DMS153 (cell line): ENCODE measurements around the gene ELF1.
A peak's percentile ranks its signal among the peaks of the same experiment; 100 is the strongest.

ENCODE experiments used
- DNase-seq: peaks from one replicate; lab custom pipeline; 2025; lab: John Stamatoyannopoulos, UW

ELF1 gene

DNA sequence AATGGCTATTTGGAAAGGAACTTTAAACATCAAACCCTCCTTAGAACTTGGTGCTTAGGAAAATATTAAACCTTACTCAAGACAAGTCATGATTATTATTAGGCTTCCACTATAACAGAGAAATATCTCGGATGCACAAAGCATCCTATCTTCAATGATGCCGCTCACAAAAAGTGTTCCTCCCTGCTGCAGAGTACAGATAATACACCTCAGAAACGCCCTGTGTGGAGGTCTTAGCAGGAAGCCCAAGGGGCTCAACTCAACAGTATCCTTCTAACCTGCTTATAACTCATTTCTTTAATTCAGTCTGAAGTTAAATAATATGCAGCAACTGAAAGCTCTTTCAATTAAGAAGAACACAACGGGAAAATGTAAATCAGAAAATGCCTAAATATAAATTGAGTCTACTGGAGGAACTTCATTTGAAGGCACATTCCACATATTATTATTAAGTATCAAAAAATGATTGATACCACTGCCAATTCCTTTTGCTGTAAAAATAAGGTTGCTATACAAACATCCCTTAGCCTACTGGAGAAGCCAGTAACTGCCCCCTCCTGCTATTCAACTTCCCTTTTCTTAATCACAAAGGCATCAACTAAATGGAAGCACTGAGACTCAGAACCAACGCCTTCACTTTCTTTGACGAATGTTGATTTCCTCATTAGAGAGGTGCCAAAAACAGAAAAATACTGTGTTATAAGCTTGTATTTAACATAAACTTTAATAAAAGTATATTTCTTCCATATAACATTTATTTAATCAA is 12.0 kb downstream of the ELF1 start:
- no peak for DNase-seq

DNA sequence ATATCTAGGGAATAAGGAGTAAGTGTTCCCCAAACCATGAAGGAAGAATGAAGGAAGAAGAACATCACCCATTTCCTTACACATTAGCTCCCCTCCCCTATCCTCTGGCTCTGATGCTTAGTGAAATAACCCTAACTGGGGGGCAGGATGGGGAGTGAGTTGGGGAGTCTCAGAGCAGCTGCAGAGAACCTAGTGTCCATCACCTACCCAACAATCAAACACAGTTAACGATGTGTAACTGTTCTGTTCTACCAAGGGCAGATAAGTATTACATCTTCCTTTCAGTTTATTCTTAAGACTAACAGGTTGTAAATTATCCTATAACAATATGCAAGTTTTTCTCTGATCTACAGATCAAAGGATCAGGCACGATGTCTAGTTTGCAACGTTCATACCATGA is 12.8 kb downstream of the ELF1 start:
- DNase-seq = no peak

DNA sequence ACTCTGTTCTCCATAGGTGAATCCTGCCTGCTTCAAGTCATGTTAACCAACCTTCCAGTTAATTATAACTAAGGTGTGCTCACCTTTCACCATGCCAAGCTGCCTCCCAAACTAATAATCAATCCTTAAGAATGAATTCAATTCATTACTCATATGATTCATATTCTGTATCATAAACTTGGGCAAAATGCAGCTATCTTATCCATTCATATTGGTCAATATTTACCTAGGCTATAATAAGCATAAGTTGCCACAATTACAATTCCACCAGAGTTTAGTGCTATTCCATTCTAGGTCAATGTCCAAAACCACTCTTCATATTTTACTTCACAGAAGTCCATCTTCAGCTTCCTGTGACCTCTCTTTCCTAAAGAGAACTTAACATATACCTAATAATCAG is 13.4 kb downstream of the ELF1 start:
- DNase-seq = no peak

DNA sequence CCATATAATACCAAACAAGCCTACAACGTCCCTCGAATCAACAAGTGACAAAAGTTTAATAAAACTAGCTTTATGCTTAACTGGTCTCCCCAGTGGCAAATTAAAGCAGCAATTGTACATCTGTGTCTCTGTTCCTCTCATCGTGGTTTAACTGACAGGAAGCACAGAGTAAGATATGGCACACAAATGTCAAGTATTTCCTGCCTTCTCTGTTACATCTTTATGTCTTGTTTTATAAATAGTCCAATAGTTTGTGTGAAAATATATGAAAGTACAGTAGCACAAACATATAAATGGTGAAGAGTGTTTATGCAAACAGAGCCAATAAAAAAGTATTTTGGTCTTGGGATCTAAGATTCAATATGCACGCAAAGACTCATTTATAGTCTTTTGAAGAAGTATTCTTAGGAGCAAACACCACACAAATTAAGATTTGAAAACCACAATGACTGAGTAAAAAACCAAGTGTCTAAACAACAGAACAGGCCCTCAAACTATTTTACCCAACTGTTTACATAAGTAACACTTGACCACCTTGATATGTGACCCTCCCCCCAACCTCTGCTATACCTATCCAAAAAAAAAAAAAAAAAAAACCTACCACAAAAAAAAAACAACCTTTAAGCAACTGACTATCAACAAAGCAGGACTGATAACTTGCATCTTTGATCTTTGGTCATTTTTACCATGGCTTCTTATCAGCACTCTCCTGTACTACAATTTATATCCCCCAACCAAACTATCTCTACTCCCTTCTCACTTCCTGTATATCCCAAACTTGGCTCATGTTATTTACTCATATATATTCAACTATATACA is 14.0 kb downstream of the ELF1 start:
- no peak for DNase-seq

DNA sequence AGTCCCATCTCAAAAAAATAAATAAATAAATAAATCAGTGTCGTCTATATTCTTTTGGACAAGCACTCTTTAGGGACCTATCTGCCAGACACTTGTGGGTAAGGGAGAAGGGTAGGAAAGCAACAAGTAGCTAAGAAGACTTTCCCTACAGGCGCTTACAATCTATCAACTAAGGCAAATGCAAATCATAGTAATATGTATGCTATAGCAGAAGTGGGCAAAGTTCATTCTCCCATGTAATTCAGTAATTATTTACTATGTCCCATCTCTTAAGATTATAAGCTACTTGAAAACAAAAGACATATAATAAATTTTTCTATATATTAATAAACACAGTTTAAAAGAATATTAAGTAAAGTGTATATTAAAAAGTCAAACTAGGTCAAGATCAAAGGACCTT is 16.5 kb downstream of the ELF1 start:
- DNase-seq = no peak

DNA sequence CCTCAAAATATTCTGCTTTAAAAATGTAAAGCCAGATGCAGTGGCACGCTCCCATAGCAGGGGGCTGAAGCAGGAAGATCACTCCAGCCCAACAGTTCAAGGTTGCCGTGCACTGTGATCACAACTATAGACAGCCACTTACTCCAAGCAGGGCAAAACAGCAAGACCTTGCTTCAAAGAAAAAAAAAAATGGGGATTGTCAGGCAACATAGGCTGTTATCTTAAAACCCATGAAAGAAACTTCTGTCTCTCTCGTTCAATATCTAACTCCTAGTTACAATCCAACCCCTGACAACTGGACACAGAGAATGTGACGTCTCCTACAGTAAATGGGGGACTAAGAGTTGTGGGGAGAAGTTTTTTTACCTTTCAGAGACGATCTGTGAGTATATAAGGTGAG is 17.4 kb downstream of the ELF1 start:
- no peak for DNase-seq

DNA sequence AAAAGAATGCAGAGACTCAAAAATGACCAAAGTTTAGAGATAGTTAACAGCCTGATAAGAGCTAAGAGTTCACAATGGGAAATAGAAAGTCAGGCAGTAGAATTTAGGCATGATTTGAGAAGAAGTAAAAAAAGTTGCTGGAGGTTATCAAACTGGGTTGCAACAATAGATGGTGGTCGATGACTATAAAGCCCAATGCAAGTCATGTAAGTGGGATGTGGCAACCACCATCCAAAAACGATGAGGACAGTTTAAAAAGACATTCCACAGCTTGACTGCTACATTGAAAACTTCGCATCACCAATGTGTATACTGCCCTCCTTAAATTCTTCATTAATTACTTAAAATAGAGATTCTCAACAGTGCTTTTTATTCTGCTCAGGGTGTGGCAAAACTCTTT is 19.7 kb downstream of the ELF1 start:
- DNase-seq = no peak

DNA sequence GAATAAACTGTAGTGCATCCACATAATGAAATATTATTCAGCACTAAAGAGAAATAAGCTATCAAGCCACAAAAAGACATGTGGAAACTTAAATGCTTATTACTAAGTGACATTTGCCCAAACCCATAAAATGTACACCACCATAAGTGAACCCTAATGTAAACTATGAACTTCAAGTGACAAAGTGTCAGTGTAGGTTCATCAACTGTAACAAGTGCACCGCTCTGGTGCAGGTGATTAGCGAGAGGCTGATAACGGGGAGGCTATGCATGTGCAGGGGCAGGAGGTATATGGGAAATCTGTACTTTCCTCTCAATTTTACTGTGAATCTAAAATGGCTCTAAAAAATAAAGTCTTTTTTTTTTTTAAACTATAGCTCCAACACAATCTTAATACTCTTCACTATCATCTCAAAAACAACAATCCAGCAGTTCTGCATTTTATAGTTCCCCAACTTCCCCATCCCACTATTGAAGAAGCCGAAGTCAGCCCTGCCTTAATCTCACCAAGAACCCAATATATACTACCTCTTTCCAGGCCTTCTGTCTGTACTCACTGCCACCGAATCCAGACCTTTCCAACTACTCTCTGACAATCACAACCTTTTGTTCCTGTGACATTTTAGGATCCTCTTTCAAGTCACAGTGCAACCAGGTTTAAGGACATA is 22.6 kb downstream of the ELF1 start:
- no peak for DNase-seq

DNA sequence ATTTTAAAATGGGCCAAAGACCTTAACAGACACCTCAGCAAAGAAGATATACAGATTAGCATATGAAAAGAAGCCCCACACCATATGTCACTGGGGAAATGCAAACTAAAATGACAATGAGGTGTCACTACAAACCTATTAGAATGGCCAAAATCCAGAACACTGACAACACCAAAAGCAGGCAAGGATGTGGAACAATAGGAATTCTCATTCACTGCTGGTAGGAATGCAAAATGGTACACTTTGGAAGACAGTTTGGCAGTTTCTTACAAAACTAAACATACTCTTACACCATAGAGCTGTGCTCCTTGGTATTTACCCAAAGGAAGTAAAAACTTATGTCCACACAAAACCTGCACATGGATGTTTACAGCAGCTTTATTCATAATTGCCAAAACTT is 23.1 kb downstream of the ELF1 start:
- no peak for DNase-seq

DNA sequence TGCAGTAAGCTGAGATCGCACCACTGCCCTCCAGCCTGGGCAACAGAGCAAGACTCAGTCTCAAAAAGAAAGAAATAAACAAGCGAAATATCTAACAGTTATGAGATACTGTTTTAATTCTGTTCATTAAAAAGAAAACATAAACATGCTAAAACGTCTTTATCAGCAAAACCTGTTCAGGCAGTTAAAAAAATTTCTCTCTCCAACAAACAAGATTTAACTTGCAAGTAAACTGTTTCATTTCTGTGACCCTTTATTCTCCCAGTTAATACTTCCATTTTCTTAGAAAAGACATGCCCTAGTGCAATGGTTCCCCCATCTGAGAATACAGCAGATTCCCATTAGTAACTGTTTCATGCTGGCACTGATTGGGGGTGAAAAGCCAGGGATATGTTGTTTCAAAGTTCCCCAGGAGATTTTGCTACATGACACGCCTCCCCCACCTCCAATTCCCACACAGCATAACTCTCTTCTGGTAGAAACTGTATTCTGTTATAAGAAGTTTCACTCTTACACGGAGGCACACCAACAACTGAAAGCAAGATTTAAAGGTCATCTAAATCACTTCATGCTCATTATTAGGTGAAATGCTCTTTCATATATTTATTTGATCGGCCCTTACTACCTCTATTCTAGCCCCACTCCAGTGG is 24.4 kb downstream of the ELF1 start:
- no peak for DNase-seq

DNA sequence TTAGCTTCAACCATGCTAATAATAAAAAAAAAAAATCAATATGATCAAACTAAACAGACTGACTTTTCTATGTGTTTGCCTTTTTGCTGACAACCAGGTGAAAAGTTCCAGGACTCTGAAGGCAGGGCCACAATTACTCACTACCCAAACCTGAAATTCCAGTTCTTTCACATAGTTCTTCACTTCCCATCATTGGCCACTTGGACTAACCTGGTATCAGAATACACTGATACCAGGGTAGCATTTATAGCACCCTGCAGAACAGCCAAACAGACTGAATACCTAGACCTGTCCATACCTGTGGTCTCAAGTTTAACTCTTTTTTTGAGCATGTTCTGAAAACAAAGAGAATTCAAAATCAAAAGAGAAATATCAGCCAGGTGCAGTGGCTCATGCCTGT is 25.1 kb downstream of the ELF1 start:
- peak; percentile 90 for DNase-seq

DNA sequence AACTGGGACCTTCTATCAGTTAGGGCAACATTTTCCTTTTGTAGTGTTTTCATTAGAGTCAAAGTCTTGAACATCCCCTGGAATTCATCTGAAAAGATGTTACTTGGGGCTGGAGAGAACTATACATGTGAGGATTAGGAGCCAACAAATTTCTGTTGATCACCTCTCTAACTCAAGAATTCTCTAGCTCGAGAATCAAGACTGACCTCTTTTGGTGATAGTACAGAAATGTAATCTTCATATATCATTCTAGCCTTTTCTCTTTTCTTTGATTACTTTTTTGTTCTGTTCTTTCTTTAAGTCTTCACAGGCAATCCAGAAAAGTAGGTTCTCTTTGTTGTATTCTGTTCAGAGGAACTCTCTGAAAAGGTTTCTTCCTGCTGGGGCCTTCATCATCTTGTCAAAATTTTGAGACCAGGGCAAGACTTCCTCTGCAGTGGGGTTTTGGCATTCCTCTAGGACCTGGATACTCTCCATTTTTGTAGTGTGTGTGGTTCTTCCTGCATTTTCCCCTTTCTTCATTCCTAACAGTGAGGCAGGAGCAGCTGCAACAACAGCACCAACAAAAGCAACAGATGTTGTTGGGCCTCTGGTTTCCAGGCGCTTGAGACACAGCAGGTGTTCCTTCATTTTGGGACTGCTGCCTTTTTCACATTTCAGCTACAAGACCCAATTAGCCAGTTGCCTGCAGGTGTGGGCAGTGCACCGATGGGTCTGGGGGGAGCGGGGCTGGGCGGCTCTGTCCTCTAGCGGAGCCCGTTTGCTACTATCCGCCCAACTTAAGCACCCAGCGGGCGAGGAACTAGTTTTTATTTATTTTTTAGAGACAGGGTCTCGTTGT is 26.2 kb downstream of the ELF1 start:
- peak; percentile 79 for DNase-seq

DNA sequence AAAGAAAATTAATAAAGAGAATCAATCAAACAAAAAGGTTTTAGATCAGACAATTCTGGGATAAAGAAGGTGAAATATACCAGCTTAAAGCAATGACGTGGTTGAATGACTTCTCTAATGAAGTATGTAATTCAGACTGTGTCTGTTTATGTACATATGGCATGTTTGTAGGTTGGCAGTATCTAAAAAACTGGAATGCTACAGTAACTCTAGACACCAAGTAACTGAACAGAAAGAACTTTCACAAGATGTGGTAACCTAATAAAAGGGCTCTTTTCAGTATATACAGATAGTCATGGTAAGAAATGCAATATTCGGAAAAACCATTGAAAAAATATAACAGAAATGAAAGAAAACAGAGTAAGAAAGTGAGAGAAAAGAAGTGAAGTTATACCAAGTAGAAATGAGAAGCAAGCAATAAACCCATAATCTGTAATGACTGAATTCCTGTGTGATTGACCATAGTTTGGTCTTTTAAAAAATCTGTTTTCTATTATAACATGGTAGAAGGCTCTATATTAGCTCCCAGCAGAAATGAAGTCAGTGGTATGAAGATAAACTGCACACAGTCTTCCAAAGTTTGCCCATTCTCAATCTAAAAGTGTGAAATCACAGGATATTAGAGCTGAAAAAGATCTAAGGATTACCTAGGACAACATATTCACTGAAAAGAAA is 31.4 kb downstream of the ELF1 start:
- no peak for DNase-seq

DNA sequence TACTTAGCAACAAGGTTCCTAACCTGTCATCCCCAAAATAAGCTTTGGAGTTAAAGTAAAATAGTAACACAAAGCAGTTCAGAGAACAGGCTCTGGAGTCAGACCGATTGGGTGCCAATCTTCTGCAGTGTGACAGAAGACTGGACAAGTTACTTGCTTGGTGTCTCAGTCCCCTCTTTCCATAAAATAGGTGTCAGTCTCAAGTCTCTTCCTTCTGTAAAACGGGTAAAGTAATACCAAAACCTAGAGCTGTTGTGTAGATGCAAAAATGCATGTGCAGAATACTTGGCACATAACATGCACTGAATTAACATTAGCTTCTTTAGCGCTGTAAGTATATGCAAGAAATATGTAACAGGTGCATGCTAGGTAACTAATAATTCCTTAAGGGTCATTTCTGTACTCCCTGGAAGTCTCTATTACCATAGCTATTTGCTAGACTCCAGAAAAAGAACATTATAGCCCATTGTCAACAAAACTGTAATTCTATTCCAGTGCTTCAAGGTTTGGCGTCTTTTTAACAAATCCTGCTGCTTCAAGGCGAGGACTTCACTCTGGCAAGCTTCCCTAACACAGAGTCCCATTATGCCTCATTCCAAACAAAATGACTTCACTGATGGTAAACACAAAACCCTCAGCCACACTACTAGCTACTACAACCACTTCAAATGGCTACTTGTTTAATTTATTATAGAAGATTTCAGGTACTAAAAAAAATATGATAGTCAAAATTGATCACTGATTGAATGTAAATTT is 32.8 kb downstream of the ELF1 start:
- peak; percentile 30 for DNase-seq

DNA sequence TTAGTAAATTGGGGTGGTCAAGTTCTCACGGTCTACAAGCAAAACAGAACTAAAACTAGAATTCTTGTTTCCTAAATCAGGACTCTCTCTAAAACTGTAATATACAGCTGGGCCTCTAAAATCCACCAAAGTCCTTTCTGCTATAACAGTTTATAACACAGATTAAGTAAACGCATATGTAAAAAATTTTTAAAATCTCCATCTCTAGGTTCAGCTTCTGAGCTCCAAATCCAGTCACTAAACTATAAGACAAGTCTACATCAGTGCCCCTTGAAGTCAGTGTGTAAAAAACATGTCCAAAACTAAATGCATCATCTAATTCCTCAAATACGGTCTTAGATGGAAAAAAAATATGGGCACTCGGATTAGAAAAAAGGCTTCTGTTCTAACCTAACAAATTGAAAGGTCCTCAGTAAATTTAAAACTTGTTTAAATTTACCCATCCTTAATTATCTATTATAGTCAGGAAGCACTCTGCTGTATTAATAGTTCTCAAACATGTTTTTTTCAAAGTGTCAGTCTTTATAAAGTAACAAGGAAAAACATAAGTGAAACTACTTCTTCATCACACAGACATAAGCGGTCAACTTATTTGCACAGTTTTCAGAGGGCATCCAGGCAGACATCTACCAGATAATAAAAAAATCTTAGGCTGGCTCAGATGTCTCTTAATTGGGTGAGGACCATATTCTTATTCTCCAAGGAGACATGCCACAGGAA is 33.6 kb downstream of the ELF1 start:
- DNase-seq = no peak

DNA sequence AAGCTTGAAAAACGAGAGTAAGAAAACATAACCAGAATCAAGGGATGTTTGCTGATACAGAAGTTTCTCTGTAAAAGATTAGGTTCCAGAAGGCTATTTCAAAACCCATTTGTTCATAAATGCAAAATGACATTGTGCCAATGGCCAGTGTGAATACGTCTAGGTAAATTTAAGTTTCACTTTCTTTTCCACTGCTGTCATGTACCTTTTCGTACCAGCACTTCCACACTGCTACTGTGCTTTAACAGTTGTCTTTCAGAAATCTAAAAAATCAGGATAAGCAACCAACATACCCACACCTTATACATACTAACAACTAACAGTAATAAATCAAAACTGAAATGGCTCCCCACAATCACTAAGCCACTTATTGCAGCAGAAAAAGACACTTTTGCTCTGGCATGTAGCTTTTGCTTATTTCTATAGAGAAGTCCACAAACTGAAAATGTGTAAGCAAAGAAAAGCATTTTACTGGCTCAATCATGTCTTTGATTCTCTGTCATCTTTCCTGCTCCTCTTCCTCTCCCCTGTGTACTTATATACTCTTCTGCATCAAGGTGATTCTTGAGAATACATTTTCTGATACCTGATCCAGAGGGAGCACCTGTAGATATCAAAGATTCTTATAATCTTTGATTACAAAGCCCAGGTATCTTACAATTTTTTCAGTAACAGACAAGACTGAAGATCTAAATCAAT is 34.3 kb downstream of the ELF1 start:
- no peak for DNase-seq

DNA sequence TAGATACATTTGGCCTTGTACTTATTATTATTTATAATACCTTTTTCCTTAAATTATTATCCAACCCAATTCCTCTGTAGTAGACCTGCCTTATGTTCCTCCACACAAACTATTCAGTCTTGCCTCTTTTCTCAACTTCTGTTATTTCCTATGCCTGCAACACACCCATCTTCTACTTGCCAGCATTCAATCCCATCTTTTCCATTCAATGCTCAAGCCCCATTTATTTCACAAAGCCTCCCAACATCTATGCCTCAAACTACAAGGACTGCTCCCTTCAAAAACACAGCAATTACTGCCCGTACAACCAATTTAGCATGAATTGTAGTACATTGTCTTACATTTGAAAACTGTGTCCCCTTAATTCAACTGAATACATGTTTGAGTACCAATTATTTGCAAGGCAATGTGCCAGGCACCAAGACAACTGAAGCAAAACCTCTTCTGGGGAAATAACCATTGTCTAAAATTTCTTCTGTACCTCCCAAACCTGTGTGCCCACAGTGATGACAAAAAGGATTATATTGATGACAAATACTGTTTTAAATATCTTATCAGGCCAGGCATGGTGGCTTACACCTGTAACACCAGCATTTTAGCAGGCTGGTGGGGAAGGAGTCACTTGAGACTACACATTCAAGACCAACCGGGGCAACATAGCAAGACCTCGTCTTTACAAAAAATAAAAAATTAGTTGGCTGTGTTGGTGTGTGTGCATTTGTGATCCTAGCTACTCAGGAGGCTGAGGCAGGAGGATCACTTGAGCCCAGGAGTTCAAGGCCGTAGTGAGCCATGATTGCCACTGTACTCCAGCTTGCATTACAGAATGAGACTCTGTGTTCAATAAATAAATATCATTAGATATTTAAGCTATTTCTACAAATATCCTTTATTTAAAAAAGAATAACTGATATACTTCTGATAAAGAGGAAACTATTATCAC is 35.1 kb downstream of the ELF1 start:
- DNase-seq = peak; percentile 13

DNA sequence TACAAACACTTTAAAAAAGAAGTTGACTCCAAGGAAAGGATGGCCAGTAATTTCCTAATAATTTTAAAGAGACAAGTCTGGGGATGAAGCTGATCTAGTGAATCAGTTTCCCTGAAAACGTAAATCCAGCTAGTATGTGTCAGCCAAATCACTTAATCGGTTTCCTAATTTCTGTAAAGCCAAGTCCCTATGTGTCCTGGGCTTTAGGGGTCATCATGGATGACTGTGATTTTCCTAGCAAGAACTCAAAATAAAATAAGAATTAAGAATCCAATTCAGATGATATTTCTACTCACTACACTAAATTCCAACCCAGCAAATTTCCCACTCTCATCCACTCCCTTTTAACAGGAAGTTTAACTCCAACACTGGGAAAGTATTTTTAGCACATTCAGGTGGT is 35.9 kb downstream of the ELF1 start:
- no peak for DNase-seq
